Endothelial cell of umbilical vein (primary cell): ENCODE data around the gene IWS1.

ENCODE experiments used
- EZH2 ChIP-seq: IDR thresholded peaks from 2 replicates; pipeline ENCODE4 v1.6.1; 2012; ENCODE audit warnings: borderline replicate concordance, low read depth, mild to moderate bottlenecking, moderate library complexity, low read length, inconsistent platforms; ENCODE audit not compliant: severe bottlenecking
- FOS ChIP-seq: IDR thresholded peaks from 2 replicates; pipeline ENCODE4 v1.6.1; 2011; ENCODE audit warnings: mild to moderate bottlenecking, low read length, moderate library complexity, borderline replicate concordance; ENCODE audit not compliant: insufficient read depth
- JUN ChIP-seq: IDR thresholded peaks from 2 replicates; pipeline ENCODE4 v1.6.1; 2011; ENCODE audit warnings: borderline replicate concordance, low read depth; ENCODE audit not compliant: insufficient read length, insufficient read depth
- POLR2A ChIP-seq: IDR thresholded peaks from 2 replicates; pipeline ENCODE4 v1.6.1; 2012; ENCODE audit warnings: low read depth, mild to moderate bottlenecking, control low read depth, low read length
- POLR2AphosphoS5 ChIP-seq: IDR thresholded peaks from 2 replicates; pipeline ENCODE4 v1.6.1; 2012; ENCODE audit warnings: low read depth, mild to moderate bottlenecking, control low read depth, low read length, moderate library complexity; ENCODE audit not compliant: insufficient read depth
- TF ChIP-seq, protein P1 (sequence below), 2 donors: IDR thresholded peaks; 1 replicate in 1 of 2; 2 replicates in 1 of 2; pipeline ENCODE4 v1.5.1; 2011; ENCODE audit warnings: low read length in 2 of 2, mild to moderate bottlenecking in 2 of 2, moderate library complexity in 2 of 2, control low read depth in 1 of 2, inconsistent platforms in 1 of 2, low read depth in 1 of 2; ENCODE audit not compliant: insufficient read depth in 1 of 2; ENCODE audit errors: extremely low read depth in 1 of 2

DNA sequence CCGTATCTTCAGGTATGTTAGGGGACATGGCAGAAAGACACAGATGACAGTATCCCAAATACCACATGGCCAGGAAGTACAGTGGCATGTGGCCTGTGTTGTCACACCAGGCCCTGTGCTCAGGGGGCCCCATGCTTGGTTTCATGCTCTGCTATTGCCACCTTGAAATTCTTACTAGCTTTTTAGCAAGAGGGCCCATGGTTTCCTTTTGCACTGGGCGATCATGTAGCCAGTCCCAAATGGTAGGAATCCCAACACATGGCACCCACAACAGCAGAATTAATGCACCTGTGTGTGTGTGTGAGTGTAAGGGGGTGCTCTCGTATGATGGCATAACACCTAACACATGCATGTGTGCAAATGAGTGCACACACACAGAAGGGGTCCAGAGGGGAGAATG, 48.4 kb upstream of the IWS1 start:
- TF ChIP-seq JUN (no peak), EZH2 (no peak), POLR2A (no peak), POLR2AphosphoS5 (no peak), FOS (no peak)
- TF ChIP-seq, protein P1, sequence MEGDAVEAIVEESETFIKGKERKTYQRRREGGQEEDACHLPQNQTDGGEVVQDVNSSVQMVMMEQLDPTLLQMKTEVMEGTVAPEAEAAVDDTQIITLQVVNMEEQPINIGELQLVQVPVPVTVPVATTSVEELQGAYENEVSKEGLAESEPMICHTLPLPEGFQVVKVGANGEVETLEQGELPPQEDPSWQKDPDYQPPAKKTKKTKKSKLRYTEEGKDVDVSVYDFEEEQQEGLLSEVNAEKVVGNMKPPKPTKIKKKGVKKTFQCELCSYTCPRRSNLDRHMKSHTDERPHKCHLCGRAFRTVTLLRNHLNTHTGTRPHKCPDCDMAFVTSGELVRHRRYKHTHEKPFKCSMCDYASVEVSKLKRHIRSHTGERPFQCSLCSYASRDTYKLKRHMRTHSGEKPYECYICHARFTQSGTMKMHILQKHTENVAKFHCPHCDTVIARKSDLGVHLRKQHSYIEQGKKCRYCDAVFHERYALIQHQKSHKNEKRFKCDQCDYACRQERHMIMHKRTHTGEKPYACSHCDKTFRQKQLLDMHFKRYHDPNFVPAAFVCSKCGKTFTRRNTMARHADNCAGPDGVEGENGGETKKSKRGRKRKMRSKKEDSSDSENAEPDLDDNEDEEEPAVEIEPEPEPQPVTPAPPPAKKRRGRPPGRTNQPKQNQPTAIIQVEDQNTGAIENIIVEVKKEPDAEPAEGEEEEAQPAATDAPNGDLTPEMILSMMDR (IDR thresholded peaks at IDR 0.05; ENCODE audit: extremely low read depth in 1 of 2, insufficient read depth in 1 of 2, low read depth in 1 of 2, low read length in 2 of 2): no peak
